Effector CD8-positive, alpha-beta T cell (primary cell): ENCODE results near the gene RBMS3.
A peak's percentile ranks its signal among the peaks of the same experiment; 100 is the strongest.

ENCODE experiments used
- DNase-seq: peaks from one replicate; lab custom pipeline; 2025; lab: John Stamatoyannopoulos, UW

Gene RBMS3

DNA sequence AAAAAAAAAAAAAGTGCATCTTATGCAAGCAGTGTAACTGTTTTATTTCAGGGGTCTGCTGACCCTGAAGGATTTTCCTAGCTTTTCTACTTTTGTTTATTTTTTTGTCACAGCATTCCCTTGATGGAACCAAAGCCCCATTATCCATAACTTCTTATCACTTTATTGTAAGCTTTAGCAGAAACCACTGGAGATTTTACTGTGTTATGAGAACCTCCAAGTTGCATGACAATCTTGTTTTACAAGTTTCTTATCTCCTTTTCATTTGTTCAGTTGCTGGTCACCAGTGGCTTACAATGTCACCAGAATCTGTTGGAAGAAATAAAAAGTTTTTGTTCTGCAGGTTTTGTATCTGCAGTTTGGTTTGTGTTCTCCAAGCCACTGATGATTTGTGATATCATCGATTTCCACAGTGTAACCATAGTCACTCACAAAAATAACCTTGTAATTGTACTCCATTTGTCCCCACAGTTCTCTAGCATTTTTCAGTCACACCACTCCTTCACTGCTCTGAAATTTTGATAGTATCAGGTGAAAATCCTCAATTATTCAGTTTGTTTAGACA is 660.0 kb downstream of the RBMS3 start:
- DNase-seq, result no peak

DNA sequence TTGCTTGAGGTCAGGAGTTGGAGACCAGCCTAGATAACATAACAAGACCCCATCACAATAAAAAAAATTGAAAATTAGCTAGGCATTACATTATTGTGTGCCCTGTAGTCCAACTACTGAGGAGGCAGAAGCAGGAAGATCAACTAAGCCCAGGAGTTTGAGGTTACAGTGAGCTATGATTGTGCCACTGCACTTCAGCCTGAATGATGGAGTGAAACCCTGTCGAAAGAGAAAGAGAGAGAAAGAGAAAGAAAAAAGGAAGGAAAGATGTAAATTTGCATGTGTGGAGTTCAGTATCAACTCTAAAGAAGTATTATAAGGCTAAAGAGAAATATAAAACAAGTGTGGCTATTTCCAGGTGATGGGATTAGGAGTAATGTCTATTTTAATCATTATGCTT is 661.4 kb downstream of the RBMS3 start:
- DNase-seq, result no peak

DNA sequence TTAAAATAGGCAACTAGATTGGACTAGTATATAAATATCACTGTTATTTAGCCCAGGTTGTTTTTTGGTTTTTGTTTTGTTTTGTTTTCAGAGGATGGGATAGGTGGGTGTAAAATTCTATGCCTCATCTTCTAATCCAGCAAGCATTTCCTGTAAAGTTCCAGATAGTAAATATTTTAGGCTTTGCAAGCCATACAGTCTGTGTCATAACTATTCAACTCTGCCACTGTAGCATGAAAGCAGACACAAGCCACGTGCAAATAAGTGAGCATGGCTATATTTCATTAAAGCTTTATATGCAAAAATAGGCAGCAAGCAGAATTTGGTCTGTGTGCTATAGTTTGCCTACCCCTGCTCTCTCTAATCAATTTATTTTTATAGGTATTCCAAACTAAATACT is 668.3 kb downstream of the RBMS3 start:
- no peak for DNase-seq

DNA sequence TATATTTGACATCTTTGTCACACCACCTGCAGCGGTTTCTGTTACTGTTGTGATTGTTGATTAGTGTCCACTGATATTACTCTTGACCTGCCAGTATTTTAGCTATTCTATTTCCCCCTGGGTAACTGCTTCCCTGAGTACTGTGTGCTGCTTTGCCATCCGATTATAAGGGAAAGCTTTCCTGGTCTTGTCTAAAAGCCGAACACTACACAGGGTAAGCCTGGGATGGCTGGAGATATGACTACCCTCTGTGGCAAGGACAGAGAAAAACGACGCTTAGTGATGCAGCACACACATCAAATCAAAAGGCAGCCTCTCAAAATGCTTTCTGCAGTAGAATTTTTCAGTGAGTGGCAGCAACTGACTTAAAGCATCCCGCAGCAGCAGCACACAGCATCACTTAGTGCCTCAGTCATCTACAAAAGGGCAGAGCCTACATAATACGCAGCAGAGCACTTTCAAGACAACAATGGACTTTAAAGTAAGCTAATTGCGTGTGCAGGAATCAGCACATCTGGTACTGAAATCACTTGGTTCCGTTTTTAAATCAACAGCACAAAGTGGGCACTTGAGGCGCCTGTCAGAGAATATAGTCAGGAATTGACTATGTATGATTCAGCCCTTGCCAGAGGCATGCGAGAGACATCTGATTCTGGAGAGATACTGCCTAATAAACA is 669.2 kb downstream of the RBMS3 start:
- DNase-seq, result no peak

DNA sequence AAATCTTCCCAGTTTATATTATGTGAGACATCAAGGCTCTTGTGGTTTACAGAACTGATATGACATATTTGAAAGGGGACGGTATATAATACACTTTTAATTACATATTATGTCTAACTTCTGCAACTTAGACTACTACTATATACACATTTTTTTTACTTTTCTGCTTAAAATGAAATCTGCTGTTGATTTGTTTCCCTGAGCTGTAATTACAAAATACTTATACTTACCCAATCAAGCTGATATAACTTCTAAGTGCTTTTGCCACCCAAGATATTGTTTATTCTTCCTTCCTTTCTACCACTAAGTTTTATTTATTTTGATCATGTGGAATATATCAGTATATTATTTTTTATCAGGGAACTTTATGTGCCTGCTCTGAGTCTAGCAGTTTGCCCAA is 671.6 kb downstream of the RBMS3 start:
- no peak for DNase-seq

DNA sequence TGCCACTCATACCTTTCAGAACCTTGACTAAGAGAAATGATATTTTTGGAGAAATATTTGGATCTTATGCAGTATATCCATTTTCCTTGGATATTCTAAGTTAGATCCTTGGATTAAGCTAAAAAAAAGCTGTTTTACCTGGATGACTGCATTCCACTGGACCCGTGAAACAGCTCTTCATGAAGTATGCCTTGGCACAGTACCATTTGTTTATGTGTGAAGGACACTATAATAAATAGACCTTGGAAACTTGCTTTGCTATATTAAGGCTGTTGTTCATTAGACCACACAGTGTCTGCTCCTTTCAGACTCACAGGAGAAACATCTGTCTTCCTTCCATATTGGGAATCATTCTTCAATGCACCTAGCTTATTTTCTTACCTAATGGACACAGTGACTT is 674.5 kb downstream of the RBMS3 start:
- DNase-seq, result no peak

DNA sequence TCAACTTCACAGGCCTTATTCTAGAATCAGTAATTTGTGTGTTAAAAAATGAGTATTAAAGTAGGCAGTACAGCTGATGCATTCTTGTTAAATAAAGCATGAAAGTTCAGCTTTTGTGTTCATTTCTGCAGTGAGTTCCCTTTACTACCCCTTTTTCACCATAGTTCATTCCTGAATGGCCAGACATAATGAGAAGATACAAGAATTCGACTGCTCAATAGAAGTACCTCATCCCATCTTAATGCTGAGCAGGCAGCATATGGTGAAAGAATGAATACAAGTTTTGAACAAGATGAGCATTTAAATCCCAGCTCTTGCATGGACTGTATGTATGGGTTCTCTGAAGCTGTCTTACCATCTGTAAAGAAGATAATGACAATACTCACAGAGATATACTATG is 677.9 kb downstream of the RBMS3 start:
- no peak for DNase-seq

DNA sequence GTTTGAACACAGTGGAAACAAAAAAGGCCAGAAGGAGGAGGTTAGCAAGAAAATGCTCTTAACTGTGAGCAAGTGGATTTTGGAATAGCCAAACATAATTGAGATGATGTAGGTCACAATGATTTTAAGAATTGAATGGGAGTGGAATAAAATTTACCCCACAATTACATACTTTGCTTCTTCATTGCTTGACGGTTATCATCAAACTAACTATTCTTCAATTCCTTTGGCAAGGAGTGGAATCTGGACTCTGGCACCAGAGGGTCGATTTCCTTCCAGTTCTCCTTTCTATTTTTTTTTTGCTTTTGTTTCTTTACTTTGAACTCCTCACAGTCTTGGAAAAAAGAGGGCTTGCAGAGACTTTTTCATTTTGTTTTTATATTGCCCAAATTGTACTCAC is 691.0 kb downstream of the RBMS3 start:
- no peak for DNase-seq

DNA sequence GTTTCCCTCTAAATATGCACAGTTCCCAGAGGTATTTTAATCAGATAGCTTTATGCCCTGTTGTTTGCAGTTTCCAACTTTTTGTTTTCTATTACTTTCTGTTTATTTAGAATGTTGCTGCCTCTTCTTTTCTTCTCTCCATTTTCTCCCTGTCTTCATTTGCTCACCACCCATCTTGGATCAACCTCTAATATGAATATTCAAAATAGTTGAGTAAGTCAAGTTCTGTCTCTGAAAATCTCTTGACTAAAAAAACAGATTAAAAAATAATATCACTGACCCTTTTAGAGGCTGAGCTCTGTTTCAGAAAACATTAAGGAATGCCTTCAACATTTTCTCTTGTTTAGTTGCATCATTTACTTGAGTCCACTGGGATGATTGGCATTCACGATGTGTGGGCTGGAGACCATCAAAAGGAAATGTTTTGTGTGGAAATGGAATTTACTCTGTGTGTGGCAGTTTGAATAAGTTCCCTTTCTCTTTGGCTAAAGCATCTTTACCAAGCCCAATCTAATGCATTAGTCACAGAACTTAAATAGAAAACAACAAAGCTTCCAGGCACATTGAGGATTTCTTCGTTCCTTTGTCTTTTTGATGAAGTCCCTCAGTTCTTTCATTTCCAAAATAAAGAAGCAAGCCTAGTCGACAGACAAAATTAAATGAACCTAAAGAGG is 691.6 kb downstream of the RBMS3 start:
- no peak for DNase-seq

DNA sequence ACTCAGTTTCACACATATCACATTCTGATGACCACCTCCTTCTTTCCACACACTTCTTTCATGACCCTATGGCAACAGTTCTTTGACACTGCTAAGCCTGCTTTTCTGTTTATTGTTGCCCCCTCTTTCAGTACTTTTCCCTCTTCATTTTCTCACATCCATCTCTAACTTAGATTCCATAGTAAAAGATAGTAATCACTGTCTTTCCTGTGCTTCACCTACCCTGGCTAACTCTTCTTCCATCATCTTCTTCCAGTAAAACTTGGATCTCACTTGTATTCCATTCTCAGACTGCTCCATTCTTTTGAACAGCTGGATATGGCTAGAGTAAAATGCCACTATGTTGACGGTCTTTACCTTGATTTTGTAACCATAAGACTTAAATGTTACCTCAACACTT is 692.9 kb downstream of the RBMS3 start:
- DNase-seq, result no peak

DNA sequence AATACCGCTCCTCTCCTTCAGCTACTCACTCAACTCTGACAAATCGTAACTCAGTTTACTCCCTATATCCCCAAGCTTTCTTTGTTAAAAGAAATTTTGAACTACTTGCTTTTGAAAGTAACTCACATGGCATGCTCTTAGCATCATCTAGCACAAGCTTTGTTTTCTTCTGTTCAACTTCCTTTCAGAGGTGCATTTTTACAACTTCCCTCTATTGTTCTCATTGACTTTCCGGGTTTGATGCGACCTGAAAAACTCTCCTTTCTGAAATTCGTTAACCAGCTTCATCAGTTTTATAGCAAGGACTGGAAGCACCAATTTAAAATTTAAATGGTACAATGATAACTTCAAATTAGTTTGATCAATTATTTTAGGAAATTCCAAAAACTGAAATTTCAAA is 696.0 kb downstream of the RBMS3 start:
- no peak for DNase-seq

DNA sequence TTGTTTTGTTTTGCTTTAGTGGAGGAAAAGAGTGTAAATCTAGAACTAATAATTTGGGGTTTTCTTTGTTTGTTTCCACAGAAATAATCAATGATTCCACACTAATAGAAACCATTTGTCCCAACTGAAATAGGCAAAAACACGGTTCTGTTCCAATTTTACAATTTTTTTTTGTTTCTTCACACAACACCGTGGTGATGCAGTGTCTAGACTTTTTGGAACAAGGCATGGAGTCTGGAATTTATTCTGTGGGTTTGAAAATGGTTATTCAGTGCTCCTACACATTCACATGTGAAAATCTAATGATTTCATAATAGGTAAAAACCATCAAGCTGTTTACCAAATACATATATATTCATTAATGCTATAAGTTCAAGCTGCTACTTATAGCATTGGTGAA is 696.5 kb downstream of the RBMS3 start:
- no peak for DNase-seq

DNA sequence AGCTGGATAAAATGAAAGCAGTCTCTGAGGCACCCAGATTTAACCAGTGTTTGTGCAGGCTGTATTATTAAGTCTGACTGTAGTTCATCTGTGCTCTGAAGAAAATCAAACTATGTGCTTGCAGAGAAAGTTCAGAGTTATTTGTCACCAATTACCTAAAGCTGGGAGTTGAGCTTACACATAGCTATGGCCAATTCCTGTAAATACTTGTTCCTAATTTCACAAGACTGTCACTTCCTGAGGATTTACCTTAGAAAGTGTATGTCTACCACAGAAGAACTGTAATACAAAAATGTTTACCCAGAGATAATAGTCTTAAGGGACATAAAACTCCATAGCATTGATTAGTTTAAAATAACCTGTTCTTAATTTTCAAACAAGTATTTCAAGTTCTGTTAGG is 697.2 kb downstream of the RBMS3 start:
- no peak for DNase-seq

DNA sequence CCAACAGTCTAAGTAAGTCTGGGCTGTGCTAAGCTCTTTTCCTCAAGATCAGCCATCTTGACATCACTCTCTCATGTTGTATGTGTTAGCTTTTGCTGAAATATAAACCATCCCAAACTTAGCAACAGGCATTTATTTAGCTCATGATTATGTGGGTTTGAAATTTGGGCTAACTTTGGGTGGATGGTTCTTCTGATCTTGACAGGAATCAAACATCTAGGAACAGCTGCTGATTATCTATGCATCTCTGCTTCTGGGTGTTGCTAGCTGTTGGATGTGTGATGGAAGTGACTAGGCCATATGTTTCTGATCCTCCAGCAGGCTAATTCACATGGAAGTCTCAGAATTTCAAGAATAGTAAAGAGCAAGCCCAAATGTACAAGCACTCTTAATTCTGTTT is 710.3 kb downstream of the RBMS3 start:
- no peak for DNase-seq

DNA sequence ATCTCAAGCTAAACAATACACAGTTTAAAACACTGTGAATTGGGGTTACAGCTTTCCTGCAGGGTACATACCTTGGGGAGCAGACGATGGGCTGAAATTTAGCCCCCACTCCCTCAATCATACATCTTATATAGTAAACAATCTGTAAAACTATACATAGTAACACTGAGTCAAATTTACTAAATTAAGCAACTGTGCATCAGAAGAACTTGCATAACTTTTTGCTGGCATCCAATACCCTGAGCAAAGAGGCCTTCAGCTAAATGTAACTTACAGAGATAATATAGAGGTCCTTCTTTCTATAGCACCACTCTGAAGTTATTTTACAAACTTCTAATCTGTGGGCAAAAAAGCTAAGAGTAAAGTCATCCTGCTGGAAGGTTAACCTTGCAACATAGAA is 721.9 kb downstream of the RBMS3 start:
- no peak for DNase-seq

DNA sequence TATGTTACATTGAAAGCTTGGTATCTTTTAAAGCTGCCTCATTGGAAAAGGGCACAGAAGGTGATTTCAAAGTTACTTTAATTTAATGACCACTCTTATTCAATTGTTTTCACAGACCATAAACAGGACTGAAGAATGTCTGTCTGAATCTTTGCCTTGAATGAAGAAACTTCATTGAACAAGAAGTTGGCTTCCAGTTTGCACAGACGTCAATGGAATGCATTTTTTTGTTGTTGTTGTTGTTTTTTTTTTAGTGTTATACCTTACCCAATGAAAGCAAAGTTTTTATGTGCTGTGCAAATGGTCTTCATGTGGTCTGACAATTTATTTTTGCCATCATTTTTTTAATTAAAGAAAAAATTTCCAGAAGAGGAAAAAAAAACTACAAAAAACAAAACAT is 722.9 kb downstream of the RBMS3 start:
- DNase-seq, result no peak

DNA sequence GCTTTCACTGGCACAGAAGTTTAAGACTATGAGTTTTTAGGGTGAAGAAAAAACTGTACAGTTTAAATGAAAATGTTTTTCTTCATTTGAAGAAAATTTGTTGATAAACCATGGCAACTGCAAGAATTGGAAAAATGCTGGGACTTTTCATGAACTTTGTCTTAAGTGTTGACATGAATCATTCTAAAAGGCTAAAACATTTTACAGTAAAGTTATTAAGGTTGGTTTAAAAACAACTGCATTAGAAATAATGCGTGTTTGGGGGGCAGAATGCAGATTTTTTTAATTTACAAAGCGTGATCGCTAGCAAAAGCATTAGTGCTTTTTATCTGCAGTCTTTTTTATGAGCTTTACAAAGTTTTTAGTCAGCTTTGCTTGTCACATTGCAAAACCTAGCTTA is 723.6 kb downstream of the RBMS3 start:
- DNase-seq, result no peak

DNA sequence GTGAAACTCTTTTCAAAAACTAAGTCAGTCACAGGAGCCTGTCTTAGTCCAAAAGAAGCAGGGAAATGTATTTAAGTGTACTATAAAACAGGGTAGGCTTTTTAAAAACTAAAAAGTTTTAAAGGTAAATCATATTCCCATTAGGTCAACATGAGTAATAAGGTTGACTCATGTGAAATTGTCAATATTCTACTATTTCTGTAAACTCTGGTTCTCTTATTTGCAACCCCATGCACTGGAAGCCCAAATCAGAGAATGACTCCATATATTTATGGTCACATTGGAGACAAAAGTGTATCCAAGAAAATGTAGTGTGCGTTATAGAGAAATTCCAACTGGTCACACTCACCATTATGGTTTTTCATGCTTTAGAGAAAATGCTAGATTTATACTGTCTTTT is 725.2 kb downstream of the RBMS3 start:
- no peak for DNase-seq

DNA sequence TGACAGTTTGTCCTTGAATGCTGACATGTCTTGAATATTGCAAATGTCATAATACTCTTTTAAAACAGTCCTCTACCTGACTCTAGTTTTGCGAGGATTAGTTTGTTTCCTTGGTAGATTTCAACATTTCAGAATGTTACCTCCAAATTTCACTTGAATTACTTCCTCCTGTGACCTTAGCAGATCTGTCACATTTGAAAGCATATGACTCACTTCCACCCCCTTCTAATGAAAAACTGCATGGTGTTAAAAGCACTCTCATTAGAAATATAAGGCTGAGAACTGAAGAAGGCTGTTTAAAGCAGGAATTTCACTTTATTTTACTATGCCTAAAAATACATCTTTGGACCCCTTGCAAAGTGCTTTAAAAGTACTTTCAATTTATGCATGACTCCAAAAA is 726.8 kb downstream of the RBMS3 start:
- DNase-seq, result no peak

DNA sequence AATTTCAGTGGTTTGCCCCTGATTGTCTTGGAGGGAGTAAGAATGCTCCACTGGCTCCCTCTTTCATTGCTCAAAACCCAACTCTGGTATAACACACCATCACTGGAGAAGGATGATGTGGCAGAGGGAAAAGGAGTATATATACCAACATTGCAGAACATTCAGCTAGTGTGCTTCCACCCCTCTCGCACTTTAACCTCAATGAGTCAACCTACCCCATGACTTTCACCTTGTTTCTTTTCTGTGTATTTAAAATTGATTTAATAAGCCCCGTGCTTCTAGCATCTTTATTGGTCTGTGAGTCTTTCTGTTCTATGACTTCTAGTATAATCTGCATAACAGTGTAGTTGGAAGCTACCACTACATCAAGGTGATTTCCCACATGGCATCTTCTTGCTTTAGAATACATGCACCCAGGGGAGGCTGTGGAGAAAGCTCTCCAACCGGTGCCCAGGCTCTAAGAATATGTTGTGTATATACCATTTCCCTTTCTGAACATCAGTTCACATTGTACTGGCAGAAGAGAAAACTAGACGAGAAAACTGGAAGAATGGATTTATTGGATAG is 730.4 kb downstream of the RBMS3 start:
- DNase-seq, result no peak

DNA sequence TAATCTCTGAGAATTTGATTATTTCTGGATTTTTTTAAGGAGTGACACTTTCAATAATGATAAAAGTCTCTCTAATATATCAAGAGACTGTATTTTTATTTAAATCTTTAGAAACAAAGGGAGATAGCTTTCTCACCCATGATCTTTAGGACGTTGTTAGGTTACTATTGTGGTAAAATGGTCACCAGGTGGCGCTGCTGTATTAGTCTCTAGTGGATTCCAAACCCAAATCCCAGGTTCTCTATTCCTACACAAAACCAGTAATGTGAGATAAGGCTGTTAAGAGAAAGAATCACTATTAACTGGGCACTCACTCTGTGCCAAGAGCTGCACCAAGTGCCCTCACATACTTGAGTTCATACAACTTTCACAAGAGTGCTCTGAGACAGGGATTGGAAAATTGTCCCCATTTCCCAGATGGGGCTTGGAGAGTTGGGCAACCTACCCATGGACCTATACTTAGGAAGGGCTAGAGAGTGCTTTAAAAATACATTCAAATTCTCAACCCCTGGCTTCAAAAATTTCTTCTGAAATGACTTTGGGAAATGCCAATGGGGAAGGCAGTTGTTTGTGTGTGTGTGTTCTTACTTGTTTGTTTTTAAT is 732.2 kb downstream of the RBMS3 start:
- peak; percentile 24 for DNase-seq

DNA sequence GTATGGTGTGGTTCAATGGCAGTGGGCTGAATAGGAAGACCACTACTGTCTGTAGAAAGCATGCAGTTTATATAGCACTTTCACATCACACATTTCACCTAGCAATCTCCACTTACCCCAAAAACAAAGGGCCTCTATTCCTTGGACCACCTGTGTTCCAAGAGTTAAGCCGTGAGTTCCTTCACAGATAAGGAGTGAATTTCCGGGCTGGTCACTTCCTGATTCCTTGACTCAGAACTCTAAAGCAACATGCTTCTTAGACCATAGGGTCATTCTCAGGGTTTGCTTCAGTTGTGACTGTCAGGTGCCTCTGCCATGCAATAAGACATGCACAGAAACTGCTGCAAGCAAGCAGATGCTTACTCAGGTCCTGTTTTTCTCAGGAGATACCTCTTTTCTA is 737.0 kb downstream of the RBMS3 start:
- no peak for DNase-seq

DNA sequence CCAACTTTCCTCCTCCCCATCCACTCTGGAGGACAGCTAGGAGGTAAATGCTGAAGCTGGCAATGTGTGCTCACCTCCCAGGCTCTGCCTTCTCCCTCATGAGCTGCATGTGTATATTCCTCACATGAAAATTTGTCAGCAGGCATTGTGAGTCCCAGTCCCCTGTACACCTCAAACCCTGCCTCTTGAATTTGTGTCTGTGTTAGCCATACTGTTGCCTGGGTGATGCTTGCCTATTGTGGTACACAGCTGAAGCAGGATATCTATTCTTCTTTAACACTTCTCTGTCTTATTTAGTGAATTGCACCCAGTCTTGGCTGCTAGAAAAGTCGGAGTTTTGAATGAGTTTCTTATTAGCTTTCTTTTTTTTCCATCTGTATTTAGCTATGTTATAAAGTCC is 739.5 kb downstream of the RBMS3 start:
- DNase-seq, result no peak
